CD4-positive, alpha-beta T cell treated with Interleukin-6 at 100 ng/mL for 8 hours (primary cell): ENCODE results near the gene CAMTA2.
"Not testable (repeated sequence)": the region's sequence is repeated elsewhere in the genome, so short reads cannot be mapped to it uniquely, and the experiment has no call there.

Experiments
- DNase-seq: peaks from one replicate; pipeline ENCODE4 v3.0.0-alpha.2; 2020; ENCODE audit warnings: mixed read lengths, low spot score

The CAMTA2 gene

DNA sequence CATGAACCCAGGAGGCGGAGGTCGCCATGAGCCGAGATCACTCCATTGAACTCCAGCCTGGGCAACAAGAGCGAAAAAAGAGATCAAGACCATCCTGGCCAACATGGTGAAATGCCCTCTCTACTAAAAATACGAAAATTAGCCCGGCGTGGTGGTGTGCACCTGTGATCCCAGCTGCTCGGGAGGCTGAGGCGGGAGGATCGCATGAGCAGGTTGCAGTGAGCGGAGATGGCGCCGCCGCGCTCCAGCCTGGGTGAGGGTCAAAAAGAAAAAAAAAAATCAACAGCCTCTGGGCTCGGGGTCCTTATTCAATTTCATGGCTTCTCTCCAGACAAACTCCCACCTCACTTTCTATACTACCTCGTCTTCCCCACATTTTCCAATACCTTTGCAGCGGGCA lies 58.6 kb downstream of the CAMTA2 start:
- no peak for DNase-seq

DNA sequence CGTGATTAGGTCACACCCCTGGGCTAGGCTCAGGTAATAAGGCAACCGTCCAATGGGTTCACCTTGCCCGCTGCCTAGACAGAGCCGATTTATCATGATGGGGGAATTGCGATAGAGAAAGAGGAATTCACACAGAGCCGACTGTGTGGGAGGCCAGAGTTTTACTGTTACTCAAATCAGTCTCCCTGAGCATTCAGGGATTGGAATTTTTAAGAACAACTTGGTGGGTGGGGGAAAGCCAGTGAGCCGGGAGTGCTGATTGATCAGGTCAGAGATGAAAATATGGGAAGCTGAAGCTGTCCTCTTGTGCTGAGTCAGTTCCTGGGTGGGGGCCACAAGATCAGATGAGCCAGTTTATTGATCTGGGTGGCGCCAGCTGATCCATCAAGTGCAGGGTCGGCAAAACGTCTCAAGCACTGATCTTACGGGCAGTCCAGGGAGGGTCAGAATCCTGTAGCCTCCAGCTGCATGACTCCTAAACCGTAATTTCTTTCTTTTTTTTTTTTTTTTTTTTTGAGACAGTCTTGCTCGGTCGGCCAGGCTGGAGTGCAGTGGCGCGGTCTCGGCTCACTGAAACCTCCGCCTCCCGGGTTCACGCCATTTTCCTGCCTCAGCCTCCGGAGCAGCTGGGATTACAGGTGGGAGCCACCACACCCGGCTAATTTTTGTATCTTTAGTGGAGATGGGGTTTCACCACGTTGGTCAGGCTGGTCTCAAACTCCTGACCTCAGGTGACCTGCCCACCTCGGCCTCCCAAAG lies 60.7 kb downstream of the CAMTA2 start:
- DNase-seq, result not testable (repeated sequence)

- DNase-seq, result no peak
Observed at GRCh38 chr17:4921320-4921719, 66.2 kb downstream of the CAMTA2 start.

DNA sequence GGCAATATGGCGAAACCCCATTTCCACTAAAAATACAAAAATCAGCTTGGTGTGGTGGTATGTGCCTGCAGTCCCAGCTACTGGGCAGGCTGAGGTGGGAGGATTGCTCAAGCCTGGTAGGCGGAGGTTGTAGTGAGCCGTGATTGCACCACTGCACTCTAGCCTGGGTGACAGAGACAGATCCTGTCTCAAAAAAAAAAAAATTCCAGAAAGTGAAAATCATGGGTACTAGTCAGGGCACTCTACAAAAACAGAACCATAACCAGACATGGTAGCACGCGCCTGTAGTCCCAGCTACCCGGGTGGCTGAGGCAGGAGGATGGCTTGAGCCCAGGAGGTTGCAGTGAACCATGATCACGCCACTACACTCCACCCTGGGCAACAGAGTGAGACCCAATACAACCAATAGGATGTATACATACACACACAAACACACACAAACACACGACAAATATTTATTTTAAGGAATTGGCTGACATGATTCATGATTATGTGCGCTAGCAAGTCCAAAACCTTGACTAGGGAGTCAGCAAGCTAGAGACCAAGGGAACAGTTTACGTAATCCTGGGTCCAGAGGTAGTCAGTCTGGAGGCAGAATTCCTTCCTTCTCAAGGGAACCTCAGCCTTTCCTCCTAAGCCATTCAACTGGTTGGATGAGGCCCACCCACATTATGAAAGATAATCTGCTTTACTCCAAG lies 67.0 kb downstream of the CAMTA2 start:
- DNase-seq, result no peak

DNA sequence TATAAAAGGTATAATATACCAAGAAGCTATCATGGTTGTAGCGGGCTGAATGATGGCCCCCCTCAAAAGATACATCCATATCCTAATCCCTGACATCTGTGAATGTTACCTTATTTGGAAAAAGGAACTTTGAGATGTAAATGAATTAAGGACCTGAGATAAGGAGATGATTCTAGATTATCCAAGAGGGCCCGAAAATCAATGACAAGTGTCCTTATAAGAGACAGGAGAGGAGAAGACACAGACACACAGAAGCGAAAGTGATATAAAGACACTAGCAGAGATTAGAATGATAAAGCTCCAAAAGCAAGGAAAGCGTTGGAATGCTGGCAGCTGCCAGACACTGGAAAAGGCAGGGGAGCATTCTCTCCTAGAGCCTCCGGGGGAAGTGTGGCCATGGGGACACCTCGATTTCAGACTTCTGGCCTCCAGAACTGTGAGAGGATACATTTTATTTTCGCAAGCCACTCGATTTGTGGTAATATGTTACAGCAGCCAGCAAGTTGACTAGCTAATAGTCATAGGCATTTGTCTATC lies 67.9 kb downstream of the CAMTA2 start:
- DNase-seq, result no peak
